Measurements from ENCODE around the gene NPIPB4. TPM values are rescaled to one million over a fixed set of nuclear protein-coding genes. Genes with fewer than 3 reads are reported as not detected.
A peak's percentile ranks its signal among the peaks of the same experiment; 100 is the strongest.
"Not testable (repeated sequence)": the region's sequence is repeated elsewhere in the genome, so short reads cannot be mapped to it uniquely, and the experiment has no call there.

The NPIPB4 gene
- total RNA-seq, 1 donor from 2014 or later = 63.3 TPM

DNA sequence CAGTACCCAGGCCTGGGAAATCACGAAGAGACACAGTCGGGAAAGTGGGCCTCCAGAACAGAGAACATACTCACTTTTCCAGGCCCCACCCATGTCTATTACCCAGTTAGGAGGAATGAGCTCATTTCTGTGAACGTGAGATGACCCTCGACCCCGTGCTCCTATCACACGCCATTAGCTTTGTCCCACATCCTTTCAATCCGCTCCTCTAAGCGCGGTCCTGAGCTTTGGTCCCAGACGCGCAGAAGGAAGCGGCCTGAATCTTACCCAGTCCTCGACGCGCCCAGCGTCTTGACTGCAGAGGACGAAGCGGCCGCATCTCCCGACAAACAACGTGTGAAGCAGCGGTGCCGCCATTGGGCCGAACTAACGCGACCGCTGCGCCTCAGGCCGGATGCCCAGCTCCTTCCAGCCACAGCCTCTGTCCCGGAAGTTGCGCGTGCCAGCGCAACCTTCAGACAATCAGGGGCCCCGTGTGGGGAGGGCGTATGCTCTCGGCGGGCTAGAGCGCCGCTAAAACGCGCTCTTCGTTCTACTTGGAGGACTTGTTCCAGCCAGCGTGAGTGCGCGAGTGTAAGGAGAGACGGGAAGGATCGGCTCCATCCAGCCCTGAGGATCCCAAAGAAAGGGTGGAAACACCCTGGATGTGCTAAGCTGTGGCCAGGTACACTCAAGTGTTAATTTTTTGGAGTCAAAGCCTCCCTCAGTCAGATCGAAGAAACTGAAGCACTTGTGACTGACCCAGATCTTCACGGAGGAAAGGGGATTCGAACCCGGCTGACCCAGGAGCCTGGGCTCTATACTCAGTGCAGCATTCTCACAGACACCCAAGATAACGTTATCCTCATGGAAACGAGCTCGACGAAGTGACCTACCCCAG is 37.3 kb downstream of the NPIPB4 start:
- TF ChIP-seq POLR2AphosphoS5 (IDR thresholded peaks at IDR 0.05; ENCODE audit: insufficient read depth in 1 of 2, low read depth in 1 of 2) = peak; percentile 48 to 83
- H3K27me3 ChIP-seq; DNase-seq (ENCODE audit: extremely low spot score in 2 of 2); H3K36me3 ChIP-seq; intact Hi-C loops (cut with DNase I); H3K9me3 ChIP-seq: not testable (repeated sequence)
- H3K27ac ChIP-seq = peak overlapping the region; percentile 73
- H3K4me3 ChIP-seq = peak overlapping the region; percentile 49 to 63
- H3K4me1 ChIP-seq = peaks cover 10% of the 10 kb centered on the region

DNA sequence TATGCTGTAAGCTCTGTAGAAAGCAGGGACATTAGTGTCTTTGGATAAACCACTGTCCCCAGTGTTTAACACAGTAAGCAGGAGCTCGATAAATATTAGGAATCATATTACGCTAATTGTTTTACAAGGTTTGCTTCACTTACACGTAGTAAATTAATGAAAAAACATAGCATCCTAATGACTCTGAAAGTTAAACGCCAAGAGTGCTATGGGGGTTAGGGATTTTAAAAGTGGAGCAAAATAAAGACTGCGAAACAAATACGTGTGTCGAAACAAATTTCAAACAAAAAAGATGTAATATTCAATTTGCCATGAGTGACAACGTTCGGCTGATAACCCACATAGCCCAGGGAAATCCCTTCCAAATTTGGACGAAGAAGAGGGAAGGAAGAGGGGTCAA is 37.9 kb downstream of the NPIPB4 start:
- H3K27me3 ChIP-seq; DNase-seq (ENCODE audit: extremely low spot score in 2 of 2); intact Hi-C loops (cut with DNase I); H3K36me3 ChIP-seq; H3K9me3 ChIP-seq: not testable (repeated sequence)
- peak overlapping the region; percentile 73 for H3K27ac ChIP-seq
- H3K4me1 ChIP-seq = peaks cover 10% of the 10 kb centered on the region
- H3K4me3 ChIP-seq = peak overlapping the region; percentile 49 to 63

DNA sequence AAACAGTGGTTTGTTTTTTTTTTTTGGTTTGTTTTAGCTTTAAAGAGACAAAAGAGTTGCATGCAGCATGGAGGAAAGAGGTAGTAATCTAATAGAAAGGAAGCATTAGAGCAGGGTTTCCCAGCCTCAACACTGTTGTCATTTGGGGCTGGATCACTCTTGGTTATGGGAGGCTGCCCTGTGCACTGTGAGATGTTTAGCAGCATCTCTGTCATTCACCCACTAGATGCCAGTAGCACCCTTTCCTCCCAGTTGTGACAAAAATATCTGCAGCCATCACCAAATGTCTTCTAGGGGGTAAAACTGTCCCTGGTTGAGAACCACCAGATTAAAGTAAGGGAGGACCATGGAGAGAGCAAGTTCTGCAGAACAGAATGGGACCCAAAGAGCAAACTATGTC is 40.5 kb downstream of the NPIPB4 start:
- peaks cover 10% of the 10 kb centered on the region for H3K4me1 ChIP-seq
- intact Hi-C loops (cut with DNase I); H3K27ac ChIP-seq: not testable (repeated sequence)

GRCh38 chr16:21815694-21816093 is 41.9 kb downstream of the NPIPB4 start:
- H3K27ac ChIP-seq; intact Hi-C loops (cut with DNase I); H3K4me1 ChIP-seq; H3K9me3 ChIP-seq; H3K27me3 ChIP-seq; H3K36me3 ChIP-seq; DNase-seq (ENCODE audit: extremely low spot score in 2 of 2); H3K4me3 ChIP-seq: not testable (repeated sequence)

More for the DNA sequence above, 40.5 kb downstream of the NPIPB4 start:
- H3K27me3 ChIP-seq; H3K36me3 ChIP-seq; H3K9me3 ChIP-seq; DNase-seq (ENCODE audit: extremely low spot score in 2 of 2); H3K4me3 ChIP-seq: not testable (repeated sequence)

DNA sequence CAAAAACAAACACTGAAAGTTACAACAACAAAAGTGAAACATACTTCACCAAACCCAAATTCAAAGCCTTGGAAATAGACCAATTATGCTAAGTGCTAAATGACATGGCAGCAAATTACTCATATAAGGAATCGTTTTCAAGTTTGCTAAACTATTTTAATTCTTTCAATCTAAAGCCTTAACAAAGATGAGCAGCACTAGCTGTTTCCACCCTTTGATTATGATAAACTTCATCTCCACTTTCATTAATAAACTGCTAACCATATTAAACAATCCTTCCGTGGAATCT is 55.2 kb downstream of the NPIPB4 start:
- DNase-seq (ENCODE audit: extremely low spot score in 2 of 2); H3K9me3 ChIP-seq; H3K36me3 ChIP-seq; intact Hi-C loops (cut with DNase I); H3K27me3 ChIP-seq; H3K4me1 ChIP-seq; H3K4me3 ChIP-seq; H3K27ac ChIP-seq: not testable (repeated sequence)

DNA sequence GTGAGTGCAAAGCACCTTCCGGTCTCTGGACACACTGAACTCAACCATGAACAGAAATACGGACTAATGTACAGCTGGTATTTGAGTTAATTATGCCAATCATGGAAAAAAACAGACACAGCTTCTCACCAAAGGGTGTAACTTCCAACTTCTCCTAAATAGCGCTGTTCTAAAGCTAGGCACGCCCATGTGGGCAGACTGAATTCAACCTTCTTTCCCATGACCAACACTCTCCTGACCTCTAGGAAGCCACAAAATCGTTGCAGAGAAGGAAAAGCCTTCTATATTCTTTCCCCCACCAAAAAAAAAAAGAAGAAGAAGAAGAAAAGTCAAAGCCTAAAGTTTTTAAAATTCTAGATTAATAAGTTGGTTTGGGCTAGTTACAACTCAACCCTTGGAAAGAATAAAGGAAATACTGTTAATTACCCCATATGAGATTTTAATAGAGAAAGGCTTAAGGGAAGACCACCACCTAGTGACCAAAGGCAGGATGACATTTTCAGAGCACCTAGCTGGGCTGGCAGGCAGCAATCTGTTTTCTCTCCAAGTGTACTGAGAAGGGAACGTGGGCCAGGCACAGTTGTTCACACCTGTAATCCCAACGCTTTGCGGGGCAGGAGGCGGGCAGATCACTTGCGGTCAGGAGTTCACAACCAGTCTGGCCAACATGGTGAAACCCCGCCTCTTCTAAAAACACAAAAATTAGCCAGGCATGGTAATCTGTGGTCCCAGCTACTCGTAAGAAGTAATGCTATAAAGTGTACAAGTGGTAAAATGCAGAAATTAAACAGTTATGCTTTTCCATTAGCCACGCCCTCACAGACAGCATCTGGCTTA is 55.8 kb downstream of the NPIPB4 start:
- intact Hi-C loops (cut with DNase I); H3K27me3 ChIP-seq; H3K27ac ChIP-seq; H3K9me3 ChIP-seq; H3K4me3 ChIP-seq; DNase-seq (ENCODE audit: extremely low spot score in 2 of 2); H3K4me1 ChIP-seq; H3K36me3 ChIP-seq: not testable (repeated sequence)
- peak in 1 of 3 experiments; percentile 28 for TF ChIP-seq CTCF (IDR thresholded peaks at IDR 0.05)

GRCh38 chr16:21798601-21799000 is 59.0 kb downstream of the NPIPB4 start:
- intact Hi-C loops (cut with DNase I); H3K27ac ChIP-seq; H3K36me3 ChIP-seq; H3K4me3 ChIP-seq; H3K4me1 ChIP-seq; H3K27me3 ChIP-seq; H3K9me3 ChIP-seq; DNase-seq (ENCODE audit: extremely low spot score in 2 of 2): not testable (repeated sequence)

DNA sequence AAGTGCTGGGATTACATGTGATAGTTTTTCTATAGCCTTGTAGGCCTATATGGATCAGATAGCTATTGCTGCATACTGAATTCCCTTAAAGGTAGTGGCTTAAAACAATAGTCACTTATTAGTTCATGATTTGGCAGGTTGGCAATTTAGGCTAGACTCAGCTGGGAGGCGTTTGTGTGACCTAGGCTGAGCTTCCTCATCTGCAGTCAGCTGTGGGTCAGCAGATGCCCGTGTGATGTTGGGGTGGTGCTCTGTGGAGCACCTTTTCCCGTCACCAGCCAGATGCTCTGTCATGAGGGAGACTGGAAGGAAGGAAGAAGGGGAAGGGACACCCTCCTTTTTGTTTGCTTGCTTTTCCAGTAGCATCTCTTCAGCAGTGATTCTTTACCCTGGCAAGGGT is 64.2 kb downstream of the NPIPB4 start:
- intact Hi-C loops (cut with DNase I); H3K4me3 ChIP-seq: not testable (repeated sequence)

DNA sequence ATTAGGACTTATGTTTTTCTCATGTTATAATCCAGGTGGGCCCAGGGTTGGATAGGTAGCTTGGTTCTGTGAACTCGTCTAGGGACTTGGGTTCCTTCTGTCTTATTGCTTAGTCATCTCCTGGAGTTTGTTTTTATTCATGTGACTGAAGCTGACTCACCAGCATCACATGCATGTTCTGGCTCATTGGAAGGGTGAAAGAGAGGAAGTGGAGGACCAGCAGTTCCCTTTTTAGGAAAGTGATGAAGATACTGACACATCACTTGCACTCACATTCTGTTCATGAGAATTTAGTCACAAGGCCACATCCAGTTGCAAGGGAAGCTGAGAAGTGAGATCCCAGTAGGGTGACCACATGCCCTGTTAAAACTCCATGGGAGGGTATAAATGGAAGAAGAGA is 67.0 kb downstream of the NPIPB4 start:
- H3K9me3 ChIP-seq; H3K36me3 ChIP-seq; H3K27me3 ChIP-seq; H3K4me1 ChIP-seq; H3K4me3 ChIP-seq; DNase-seq (ENCODE audit: extremely low spot score in 2 of 2); H3K27ac ChIP-seq; intact Hi-C loops (cut with DNase I): not testable (repeated sequence)

More for the DNA sequence above, 64.2 kb downstream of the NPIPB4 start:
- H3K4me1 ChIP-seq; H3K27ac ChIP-seq; H3K9me3 ChIP-seq; DNase-seq (ENCODE audit: extremely low spot score in 2 of 2); H3K36me3 ChIP-seq; H3K27me3 ChIP-seq: not testable (repeated sequence)

Small RNA genes within 50 kb of the gene (small RNA-seq; reads per million reads assigned to genes)
- gene AC092375.3 = not detected

Other genes starting within 250 kb of the NPIPB4 start
- gene IGSF6, start 205.1 kb downstream of the NPIPB4 start, total RNA-seq = 0.74 TPM
- gene OTOA, start 193.8 kb downstream of the NPIPB4 start, total RNA-seq = not detected
- 155 TPM for gene UQCRC2, start 95.6 kb upstream of the NPIPB4 start, total RNA-seq
- not detected for gene PDZD9, start 143.4 kb upstream of the NPIPB4 start, total RNA-seq
- gene MOSMO, start 150.4 kb upstream of the NPIPB4 start, total RNA-seq = 33.9 TPM
- gene VWA3A, start 234.8 kb upstream of the NPIPB4 start, total RNA-seq = not detected